SJCRH30 (cell line): Measurements from ENCODE around the gene TTC28. TPM values are rescaled to one million over a fixed set of nuclear protein-coding genes. Genes with fewer than 3 reads are reported as not detected.
"Not testable (repeated sequence)": the region's sequence is repeated elsewhere in the genome, so short reads cannot be mapped to it uniquely, and the experiment has no call there.

Experiments
- DNase-seq, 2 experiments: peaks; one replicate each; pipeline ENCODE4 v3.0.0-alpha.2; 2015 to 2020
- H3K27ac ChIP-seq: fragments of 250-450 bp; sonication (Bioruptor Pico); 2 replicates; pipeline ENCODE4 v1.5.1; 2020; ENCODE audit warnings: mild to moderate bottlenecking, moderate library complexity
- H3K27me3 ChIP-seq: fragments of 250-450 bp; sonication (Bioruptor Pico); 2 replicates; pipeline ENCODE4 v1.5.1; 2020; ENCODE audit warnings: mild to moderate bottlenecking, moderate library complexity
- H3K36me3 ChIP-seq: fragments of 250-450 bp; sonication (Bioruptor Pico); 2 replicates; pipeline ENCODE4 v1.5.1; 2020; ENCODE audit warnings: mild to moderate bottlenecking, moderate library complexity
- H3K4me1 ChIP-seq: fragments of 250-450 bp; sonication (Bioruptor Pico); 2 replicates; pipeline ENCODE4 v1.5.1; 2020; ENCODE audit warnings: mild to moderate bottlenecking, moderate library complexity
- H3K4me3 ChIP-seq: fragments of 250-450 bp; sonication (Bioruptor Pico); 2 replicates; pipeline ENCODE4 v1.5.1; 2020; ENCODE audit warnings: mild to moderate bottlenecking, moderate library complexity
- H3K9me3 ChIP-seq: fragments of 250-450 bp; sonication (Bioruptor Pico); replicated peaks from 2 replicates; pipeline ENCODE4 v1.5.1; 2020; ENCODE audit warnings: mild to moderate bottlenecking, moderate library complexity
- total RNA-seq: library from RNA; depleted of rRNA; stranded (reverse); fragments of >200 nt; shearing (Covaris generic); gene quantifications from 2 replicates; pipeline ENCODE4 v1.2.3, GENCODE V29; 2014; rRNA removed

TTC28 gene
- 12.8 and 13.2 TPM in 2 replicates for total RNA-seq

GRCh38 chr22:28679611-28680287, at the start of gene TTC28:
Gene TTC28 (minus strand): TSS chr22:28679840. CDS start chr22:28679723, 117 bp downstream.
- H3K4me3 ChIP-seq: peak within 1 kb of the TSS; percentile 100
- H3K4me1 ChIP-seq, H3K36me3 ChIP-seq, H3K9me3 ChIP-seq, H3K27me3 ChIP-seq: not testable (repeated sequence)
- DNase-seq: peak; percentile 88
- peak within 1 kb of the TSS; percentile 66; the same call in 1 of the 2 replicates for H3K27ac ChIP-seq

DNA sequence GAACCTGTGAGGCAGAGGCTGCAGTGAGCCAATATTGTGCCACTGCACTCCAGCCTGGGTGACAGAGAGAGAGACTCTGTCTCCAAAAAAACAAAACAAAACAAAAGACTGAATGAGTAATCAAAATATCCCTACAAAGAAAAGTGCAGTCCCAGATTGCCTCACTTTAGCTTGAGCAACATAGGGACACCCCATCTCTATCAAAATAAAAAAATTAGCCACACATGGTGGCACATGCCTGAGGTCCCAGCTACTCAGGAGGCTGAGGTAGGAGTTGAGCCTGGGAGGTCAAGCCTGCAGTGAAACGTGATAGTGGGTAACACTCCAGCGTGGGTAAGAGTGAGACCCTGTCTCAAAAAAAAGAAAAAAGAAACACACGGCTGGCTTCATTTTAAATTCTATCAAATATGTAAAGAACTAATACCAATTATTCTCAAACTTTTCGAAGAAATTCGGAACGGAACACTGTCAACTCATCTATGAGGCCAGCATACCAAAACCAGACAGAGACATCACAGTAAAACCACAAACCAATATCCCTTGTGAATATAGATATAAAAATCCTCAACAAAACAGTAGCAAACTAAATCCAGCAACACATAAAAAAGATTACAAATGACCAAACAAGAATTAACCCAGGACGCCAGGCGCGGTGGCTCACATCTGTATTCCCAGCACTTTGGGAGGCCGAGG, 49.1 kb upstream of the TTC28 start:
- DNase-seq: no peak
- no peak overlapping the region for H3K4me3 ChIP-seq
- H3K9me3 ChIP-seq: no peaks in the 10 kb centered on the region
- no peaks in the 10 kb centered on the region for H3K27me3 ChIP-seq
- peaks cover 15% of the 10 kb centered on the region for H3K36me3 ChIP-seq
- H3K27ac ChIP-seq: no peak overlapping the region
- H3K4me1 ChIP-seq: no peaks in the 10 kb centered on the region

DNA sequence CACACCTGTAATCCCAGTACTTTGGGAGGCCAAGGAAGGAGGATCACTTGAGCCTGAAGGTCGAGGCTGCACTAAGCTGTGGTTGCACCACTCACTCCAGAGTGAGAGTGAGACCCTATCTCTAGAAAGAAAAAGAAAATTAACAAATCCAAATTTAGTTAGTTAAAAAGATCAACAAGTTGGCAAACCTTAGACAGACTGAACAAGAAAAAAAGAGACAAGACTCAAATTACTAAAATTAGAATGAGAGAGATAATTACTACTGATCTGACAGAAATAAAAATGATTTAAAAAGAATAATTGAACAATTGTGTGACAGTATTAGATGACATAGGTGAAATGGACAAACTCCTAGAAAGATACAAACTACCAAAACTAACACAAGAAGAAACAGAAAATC, 48.4 kb upstream of the TTC28 start:
- Histone ChIP-seq H3K4me1 (no peaks in the 10 kb centered on the region), H3K27me3 (no peaks in the 10 kb centered on the region), H3K27ac (no peak overlapping the region), H3K4me3 (no peak overlapping the region), H3K9me3 (no peaks in the 10 kb centered on the region), H3K36me3 (peaks cover 13% of the 10 kb centered on the region)
- DNase-seq: no peak

- Histone ChIP-seq H3K27me3 (no peaks in the 10 kb centered on the region), H3K4me3 (no peak overlapping the region), H3K27ac (no peak overlapping the region), H3K36me3 (peaks cover 20% of the 10 kb centered on the region; the same call in 1 of the 2 replicates), H3K4me1 (no peaks in the 10 kb centered on the region), H3K9me3 (no peaks in the 10 kb centered on the region)
- DNase-seq: no peak
Observed at GRCh38 chr22:28718044-28718443, 38.4 kb upstream of the TTC28 start.

DNA sequence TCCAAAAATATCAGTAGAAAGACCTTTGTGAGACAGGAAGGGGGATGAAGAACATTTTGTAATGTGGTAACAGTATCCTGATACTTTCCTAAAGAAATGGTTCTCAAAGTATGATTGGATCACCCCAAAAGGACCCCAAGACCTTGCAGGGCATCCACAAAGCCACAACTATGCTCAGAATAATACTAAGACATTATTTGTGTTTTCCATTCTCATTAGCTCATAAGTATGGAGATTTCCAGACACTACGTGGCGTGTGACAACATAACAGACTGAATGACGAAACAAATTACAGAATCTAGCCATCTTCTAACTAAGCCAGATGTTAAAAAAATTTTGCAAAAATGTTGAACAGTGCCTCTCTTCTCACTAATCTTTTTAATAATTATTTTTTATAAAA, 37.0 kb upstream of the TTC28 start:
- H3K9me3 ChIP-seq: no peaks in the 10 kb centered on the region
- no peak for DNase-seq
- peaks cover 10% of the 10 kb centered on the region for H3K4me1 ChIP-seq
- H3K4me3 ChIP-seq: no peak overlapping the region
- peaks cover 11% of the 10 kb centered on the region; the same call in 1 of the 2 replicates for H3K36me3 ChIP-seq
- H3K27ac ChIP-seq: no peak overlapping the region
- no peaks in the 10 kb centered on the region for H3K27me3 ChIP-seq

- Histone ChIP-seq H3K27me3 (no peaks in the 10 kb centered on the region), H3K4me1 (peaks cover 20% of the 10 kb centered on the region), H3K36me3 (peaks cover 6% of the 10 kb centered on the region; the same call in 1 of the 2 replicates), H3K4me3 (no peak overlapping the region), H3K9me3 (no peaks in the 10 kb centered on the region), H3K27ac (no peak overlapping the region)
- DNase-seq: no peak
Observed at GRCh38 chr22:28715611-28716010, 36.0 kb upstream of the TTC28 start.

- Histone ChIP-seq H3K27ac (no peak overlapping the region), H3K36me3 (peaks cover 7% of the 10 kb centered on the region), H3K4me1 (peaks cover 29% of the 10 kb centered on the region), H3K9me3 (no peaks in the 10 kb centered on the region), H3K4me3 (no peak overlapping the region), H3K27me3 (no peaks in the 10 kb centered on the region)
- no peak for DNase-seq
Observed at GRCh38 chr22:28714043-28714628, 34.5 kb upstream of the TTC28 start.

DNA sequence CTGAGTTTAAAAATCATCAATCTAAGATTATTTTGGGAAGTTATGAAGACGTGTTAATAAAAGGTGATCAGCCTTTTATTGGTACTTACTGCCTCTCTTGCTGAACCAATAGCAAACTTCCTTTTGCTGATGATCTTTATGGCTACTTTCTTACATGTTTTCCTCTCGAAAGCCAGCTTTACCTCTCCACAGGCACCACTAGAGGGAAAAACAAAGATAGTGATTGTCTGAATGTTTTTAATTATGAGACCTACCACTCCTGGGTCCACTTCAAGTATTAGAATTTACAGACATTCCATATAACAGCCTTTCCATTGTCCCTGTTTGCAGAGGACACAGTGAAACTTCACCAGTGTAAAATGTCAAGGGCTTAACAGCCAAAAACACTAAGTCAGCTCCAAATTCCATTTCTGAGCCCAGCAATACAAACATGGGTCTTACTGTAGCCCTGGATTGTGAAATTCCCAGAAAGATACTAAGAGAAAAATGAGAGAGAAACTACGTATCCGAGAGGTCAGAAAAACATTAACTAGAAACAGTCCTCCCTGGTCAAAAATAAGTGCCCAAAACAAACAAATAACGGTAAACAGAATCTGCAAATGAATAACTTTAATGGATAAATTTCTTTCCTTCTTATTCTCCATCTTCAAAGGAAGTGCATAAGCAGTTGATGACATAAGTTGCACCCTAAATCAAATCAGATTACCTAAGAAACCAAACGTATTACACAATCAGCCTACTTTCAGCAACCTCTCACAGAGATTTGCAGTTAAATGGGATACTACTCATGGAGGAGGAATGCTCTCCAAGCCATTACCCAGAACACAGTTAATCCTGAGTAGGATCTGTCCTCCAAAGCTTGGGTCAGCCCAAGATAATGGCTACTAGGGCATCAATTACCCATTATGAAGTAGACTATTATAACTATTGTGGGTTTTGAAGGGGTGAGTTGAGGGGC, 32.5 kb upstream of the TTC28 start:
- Histone ChIP-seq H3K27me3 (no peaks in the 10 kb centered on the region), H3K4me1 (peaks cover 29% of the 10 kb centered on the region), H3K9me3 (no peaks in the 10 kb centered on the region), H3K27ac (peak overlapping the region; percentile 46), H3K4me3 (no peak overlapping the region), H3K36me3 (peaks cover 2% of the 10 kb centered on the region)
- DNase-seq: peak; percentile 25 to 68

DNA sequence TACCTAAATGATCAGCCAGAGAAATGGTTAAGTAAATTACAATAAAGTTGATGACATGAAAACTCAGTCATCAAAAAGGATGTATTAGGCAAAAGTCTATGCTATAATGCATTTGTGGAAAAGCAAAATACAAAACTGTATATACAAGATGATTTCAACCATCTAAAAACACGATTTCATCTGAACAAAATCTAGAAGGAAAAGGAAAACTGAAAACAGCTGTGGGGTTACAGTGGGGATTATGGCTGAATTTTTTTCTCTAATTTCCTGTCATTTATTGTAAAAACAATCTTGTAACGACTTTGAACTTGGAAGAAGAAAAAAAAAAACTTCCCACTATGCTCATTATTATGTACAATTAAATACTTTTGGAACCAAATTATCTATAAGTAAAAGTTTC, 31.7 kb upstream of the TTC28 start:
- no peaks in the 10 kb centered on the region for H3K9me3 ChIP-seq
- no peaks in the 10 kb centered on the region for H3K27me3 ChIP-seq
- H3K36me3 ChIP-seq: peaks cover 6% of the 10 kb centered on the region
- no peak overlapping the region for H3K4me3 ChIP-seq
- peak in 1 of 2 experiments; percentile 11 for DNase-seq
- peak overlapping the region; percentile 46 for H3K27ac ChIP-seq
- H3K4me1 ChIP-seq: peaks cover 29% of the 10 kb centered on the region

DNA sequence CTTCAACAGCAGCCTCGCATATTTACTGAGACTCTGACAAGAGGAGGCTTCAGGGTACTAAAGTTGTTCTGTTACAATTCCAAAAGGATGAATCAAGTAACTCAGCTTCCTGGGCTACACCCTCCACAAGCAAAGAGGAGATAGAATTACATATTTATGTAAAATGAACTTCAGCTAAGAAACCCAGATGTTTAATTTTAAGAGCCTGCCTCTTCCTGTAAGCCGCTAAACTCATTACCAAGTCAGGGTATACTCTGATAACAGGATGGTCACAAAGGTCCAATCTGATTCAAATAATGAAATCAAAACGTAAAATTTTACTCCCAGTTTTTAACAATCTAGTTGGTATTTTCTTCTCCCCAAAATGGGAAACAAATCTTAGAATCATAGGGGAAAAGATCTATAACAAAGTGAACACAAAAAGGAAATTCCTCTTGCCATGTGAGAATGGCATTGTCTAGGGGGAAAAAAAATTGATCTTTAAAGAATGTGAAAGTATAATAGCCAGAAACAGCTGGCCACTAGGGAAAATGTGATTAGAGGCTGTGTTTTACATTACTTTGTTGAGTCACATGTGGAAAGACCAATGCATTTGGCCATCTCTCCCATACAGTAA, 31.0 kb upstream of the TTC28 start:
- Histone ChIP-seq H3K27me3 (no peaks in the 10 kb centered on the region), H3K9me3 (no peaks in the 10 kb centered on the region), H3K36me3 (peaks cover 6% of the 10 kb centered on the region), H3K4me3 (no peak overlapping the region), H3K4me1 (peaks cover 29% of the 10 kb centered on the region), H3K27ac (peak overlapping the region; percentile 46)
- DNase-seq: peak; percentile 29 to 60

GRCh38 chr22:28710107-28710506, 30.5 kb upstream of the TTC28 start:
- peak overlapping the region; percentile 46 for H3K27ac ChIP-seq
- H3K4me3 ChIP-seq: no peak overlapping the region
- no peaks in the 10 kb centered on the region for H3K27me3 ChIP-seq
- DNase-seq: peak in 1 of 2 experiments; percentile 5
- no peaks in the 10 kb centered on the region for H3K9me3 ChIP-seq
- H3K4me1 ChIP-seq: peaks cover 29% of the 10 kb centered on the region
- peaks cover 6% of the 10 kb centered on the region for H3K36me3 ChIP-seq

DNA sequence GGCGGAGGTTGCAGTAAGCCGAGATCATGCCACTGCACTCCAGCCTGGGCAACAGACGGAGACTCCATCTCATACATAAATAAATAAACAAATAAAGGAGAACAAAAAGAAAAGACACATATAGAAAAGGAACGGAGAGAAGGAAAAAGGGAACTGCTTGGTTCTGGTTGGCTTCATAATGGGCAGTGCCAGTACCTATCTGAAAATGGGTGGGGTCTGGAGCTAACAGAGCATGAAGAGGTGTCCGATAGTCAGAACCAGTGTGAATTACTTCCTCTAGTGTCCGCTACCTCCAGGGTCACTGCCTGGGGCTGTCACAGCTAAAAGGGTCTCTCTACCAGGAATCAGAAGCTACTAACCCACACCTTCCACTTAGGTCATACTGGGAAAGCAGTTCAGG, 27.2 kb upstream of the TTC28 start:
- Histone ChIP-seq H3K4me1 (peaks cover 20% of the 10 kb centered on the region), H3K9me3 (no peaks in the 10 kb centered on the region), H3K27ac (no peak overlapping the region), H3K36me3 (peaks cover 6% of the 10 kb centered on the region), H3K27me3 (no peaks in the 10 kb centered on the region), H3K4me3 (no peak overlapping the region)
- no peak for DNase-seq

DNA sequence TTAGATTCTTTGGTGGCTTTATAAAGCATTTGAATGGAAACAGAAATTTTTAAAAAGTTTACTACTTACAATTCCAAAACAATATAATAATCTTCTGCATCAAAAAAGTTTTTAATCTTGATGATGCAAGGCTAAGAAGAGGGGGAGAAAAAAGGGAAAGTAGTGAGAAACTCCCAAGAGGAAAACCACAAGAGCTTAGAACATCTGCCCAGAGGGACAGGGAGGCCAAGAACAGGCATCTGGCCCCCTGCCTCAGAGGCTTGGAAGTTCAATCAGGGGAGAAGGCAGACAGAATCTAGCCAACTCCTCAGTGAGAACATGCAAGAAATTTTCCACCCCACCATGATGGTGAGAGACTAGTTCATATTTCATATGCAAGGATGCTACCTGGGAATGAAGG, 23.8 kb upstream of the TTC28 start:
- Histone ChIP-seq H3K4me3 (no peak overlapping the region), H3K27me3 (no peaks in the 10 kb centered on the region), H3K9me3 (no peaks in the 10 kb centered on the region), H3K36me3 (peaks cover 4% of the 10 kb centered on the region; the same call in 1 of the 2 replicates), H3K4me1 (no peaks in the 10 kb centered on the region), H3K27ac (no peak overlapping the region)
- peak in 1 of 2 experiments; percentile 2 for DNase-seq

GRCh38 chr22:28702891-28703290, 23.3 kb upstream of the TTC28 start:
- no peak for DNase-seq

More at GRCh38 chr22:28702891-28703290, 23.3 kb upstream of the TTC28 start:
- Histone ChIP-seq H3K4me1 (no peaks in the 10 kb centered on the region), H3K4me3 (no peak overlapping the region), H3K27me3 (no peaks in the 10 kb centered on the region), H3K9me3 (no peaks in the 10 kb centered on the region), H3K36me3 (peaks cover 4% of the 10 kb centered on the region; the same call in 1 of the 2 replicates), H3K27ac (no peak overlapping the region)
